GM19468 (cell line): ENCODE measurements around the gene NDRG3.

ENCODE experiments used
- ATAC-seq: cut with Tn5 transposase; IDR thresholded peaks from one replicate; pipeline ENCODE4 v1.9.1; 2021; ENCODE audit warnings: mild to moderate bottlenecking, moderate library complexity, moderate number of reproducible peaks; ENCODE audit not compliant: unreplicated experiment; ENCODE audit errors: extremely low read depth

The NDRG3 gene

DNA sequence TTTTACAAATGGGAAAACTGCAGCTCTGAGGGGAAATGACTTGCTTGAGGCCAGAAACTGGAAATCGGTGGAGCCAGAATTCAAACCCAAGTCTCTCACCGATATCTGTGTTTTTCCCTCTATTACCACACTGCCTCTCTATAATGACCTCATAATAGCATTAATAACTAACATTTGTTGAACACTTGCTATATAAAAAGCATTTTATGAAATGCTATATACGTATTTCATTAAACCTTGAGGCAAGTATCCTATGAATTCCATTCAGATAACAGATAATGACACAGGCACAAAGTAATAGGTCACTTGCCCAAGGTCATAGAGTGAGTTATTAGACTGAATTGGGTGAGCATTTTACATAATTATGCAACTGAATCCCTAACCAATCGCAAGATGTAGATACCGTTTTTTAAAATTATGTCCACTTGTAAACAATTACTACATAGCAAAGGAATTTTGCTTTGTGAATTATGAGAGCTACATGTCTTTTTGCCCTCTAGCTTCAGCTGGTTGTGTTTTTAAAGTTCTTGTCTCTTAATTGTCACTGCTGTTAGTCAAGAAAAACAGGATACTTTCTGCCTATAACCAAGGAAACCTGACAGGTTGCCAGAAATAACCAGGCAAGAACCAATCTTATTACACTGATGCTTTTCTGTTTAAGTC lies 23.0 kb upstream of the NDRG3 start:
- no peak for ATAC-seq

DNA sequence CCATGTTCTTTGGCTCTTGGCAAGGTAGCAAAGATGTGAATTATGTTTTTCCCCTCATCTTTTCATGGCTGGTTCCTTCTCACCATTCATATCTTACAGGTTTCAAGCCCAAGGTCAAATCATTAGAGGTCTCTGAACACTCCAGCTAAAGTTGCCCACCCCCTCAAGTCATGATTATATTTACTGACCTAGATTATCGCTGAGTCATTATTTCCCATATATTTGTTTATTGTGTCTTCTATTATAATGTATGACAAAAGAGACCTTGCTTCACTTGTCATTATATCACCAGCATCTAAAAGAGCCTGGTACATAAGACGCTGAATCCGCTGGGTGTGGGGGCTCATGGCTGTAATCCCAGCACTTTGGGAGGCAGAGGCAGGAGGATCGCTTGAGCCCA lies 15.2 kb upstream of the NDRG3 start:
- no peak for ATAC-seq

DNA sequence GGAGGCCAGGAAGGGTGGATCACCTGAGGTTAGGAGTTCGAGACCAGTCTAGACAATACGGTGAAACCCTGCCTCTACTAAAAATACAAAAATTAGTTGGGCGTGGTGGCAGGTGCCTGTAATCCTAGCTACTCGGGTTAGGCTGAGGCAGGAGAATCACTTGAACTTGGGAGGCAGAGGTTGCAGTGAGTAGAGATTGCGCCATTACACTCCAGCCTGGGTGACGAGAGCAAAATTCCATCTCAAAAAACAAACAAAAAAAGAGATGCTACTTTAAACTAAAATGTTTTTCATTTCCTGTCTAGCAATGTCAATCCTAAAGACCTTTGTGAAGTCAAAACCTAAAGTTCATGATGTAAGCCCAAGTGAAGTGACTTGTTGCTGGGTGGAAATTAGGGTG lies 14.8 kb upstream of the NDRG3 start:
- ATAC-seq, result no peak

DNA sequence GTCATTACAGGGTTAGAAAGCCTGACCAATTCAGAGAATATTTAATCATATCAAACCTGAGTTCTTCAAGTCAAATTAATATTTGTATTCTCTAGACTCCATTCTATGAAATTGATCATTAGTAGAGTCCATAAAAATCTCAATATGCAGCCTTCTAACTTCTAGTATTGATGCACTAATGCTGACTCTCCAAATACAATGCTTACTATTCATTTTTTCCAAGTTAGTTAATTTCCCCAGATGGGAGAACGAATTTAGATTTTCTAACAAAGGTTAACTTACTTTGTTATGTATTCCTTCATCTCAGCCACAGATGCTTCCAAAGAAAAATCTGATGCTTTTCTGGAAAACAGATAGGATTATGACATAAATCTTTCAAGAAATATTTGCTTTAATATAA lies 12.4 kb upstream of the NDRG3 start:
- no peak for ATAC-seq

DNA sequence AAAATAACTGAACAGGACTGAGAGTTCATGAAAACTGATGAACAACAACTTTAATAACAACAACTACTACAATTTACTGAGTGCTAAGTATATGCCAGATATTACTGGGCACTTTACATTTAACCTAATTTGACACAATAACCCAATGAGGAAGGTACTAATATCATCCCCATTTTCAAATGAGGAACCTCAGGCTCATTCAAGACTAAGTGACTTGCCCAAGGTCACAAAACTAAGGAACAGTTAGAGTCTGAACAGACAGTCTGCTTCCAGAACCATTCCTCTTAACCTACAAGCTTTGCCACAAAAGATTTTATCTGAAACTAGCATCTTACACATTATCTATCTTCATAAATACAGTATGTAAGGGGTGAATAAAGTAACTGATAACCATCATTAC lies 10.6 kb upstream of the NDRG3 start:
- ATAC-seq, result no peak

DNA sequence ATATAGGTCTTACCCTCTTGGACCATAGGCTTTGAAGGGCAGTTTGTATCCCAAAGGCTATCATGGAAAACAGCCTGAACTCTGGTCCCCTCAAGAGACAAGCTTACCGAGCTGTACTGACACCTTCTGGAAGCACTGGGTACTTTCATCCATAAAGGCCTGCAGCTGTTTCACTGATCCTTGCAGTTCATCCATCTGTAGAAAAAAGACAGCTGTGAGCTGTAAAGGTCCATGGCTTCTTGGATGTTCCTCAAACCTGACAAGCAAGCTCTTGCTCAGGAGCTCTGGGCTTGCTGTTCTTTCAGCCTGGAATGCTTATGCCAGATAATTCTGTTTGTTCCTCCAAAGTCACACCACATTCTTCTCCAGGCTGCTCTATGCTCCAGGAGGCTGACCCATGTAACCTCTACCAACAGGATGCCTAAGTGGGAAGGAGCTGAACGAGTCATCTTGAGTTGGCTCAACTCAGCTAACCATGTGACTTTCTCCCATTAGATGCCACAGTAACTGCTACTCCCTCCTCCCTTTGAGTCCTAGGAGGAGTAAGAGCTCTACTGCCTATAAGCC lies 8.8 kb upstream of the NDRG3 start:
- ATAC-seq, result no peak

DNA sequence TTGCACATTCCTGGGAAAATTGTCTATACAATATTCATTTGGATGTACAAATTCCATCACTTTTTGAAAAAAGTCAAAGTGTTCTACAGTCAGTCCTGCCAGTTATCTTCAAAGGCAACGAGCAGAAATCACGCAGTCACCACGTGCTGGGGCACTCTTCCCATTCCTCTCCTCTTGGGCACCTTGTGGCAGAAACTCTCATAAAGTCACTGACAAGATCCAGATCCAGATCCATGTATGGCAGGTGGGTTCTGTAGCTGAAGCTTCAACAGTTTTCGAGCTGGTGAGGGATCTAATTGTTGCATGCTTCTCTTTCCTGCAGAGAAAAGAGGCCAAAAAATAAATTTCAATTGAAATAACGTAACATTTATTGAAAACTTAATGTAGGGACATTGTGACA lies 6.7 kb upstream of the NDRG3 start:
- no peak for ATAC-seq

DNA sequence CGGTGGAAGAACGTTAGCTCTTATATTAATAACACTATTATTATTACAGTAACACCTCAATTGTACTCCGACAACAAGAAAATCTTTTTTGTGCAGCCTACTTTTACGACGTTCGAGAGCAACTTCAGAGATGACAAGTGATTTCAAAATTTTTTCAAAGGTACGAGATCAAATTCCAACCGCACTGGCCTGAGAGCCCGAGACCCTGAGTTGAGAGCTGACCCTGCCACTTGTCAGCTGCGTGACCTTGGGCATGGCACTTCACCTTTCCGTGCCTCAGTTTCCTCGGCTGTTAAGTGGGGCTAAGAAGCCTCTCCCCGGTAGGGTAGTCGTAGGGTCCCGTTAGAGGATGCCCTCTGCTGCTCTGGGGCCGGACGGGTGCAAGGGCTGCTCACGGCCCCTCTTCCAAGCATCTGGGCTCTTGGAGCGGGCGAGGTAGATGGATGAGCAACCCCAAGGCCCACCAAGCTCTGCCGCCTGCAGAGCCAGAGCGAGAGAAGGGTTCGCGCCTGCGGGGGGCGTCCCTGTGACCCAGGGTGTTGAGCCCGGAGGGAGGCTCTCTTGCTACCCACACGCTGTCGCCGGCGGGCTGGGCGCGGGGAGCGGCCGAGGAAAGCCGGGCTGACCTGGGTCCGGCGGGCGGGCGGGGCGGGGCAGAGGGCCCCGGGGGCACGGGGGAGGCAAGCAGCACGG lies 510 bp downstream of the NDRG3 start:
- no peak for ATAC-seq

DNA sequence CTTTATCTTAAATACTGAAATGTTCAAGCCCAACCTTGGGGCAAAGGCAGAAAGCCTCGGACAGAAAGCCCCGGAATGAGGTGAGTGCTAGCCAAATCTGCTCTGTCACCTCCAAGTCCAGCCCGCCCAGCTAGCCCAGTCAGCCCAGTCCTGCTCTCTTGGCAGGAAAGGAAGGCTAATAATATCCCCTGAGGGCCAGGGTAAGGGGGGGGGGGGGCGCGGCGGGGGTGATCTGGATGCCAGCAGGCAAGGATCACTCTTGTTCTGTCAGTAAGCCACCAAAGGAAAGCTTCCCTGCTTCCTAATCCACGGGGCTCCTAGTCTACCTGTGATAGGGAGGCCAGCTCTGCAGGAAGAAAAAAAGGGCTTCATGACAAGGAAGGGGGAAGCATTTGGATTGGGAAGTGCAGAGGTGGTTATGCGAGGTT lies 1.1 kb downstream of the NDRG3 start:
- no peak for ATAC-seq

DNA sequence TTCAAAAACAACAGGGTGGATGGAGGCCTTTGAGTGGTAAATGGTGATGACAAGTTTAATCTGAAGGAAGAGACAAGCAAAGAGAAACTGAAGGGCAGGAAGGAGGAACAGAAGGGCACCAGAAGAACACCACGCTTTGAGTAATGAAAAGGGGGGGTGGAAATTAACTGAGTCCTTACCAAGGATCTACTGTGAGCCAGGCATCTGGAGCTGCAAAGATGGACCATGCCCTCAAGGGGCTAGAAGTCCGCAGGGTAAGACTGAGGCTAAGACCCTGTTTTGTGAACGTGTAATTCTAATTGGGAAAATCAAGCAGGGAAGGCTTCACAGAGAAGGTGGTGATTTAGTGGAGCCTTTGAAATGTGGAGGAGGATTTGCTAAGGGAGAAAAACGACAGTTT lies 1.6 kb downstream of the NDRG3 start:
- ATAC-seq, result no peak

DNA sequence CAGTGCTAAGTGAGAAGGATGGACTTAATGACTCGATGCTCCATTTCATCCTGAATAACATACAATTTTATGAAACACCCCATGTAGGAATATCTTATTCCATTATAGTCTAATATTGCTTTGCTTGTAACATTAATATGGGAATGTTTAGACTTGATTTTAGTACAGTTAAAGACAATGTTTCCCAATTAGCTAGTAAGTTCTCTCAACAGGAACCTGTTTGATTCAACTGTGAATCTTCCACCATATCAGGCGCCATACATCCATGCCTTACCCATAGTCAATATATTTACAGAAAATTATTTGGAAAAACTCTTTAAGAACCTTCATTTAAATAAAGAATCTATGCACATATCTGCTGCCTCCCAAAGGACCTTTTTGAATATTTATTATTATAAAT lies 3.3 kb downstream of the NDRG3 start:
- no peak for ATAC-seq

DNA sequence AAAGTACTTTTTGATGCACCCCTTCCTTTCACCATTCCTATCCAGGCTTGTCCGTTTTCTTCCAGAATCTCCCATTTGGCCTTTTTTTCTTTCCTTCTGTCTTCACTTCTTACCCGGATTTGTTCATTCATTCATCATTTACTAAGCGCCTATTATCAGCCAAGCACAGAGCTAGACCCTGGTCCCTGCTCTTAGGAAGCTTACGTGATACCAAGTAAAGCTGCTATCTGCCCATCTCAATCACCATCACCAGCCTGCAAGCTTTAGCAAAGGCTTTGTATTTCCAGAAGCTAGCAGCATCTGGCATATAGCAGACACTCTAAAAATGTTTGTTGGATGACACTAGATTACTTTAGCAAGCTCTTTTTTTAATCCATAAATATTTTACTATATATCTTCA lies 4.8 kb downstream of the NDRG3 start:
- ATAC-seq, result no peak

DNA sequence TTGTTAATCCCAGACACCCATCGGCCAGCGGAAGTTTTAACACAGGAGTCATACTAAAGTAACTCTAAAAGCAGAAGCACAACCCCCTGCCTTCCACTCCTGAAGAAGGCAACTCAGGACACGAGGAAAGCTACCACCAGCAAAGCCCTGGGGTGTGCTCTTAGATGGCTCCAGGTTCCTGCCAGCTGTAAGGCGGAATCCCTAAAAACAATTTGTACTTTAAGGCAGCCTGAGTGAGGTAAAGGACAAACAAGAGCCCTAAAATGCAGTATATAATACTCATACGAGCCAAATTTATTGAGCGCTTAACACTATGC lies 8.7 kb downstream of the NDRG3 start:
- ATAC-seq, result no peak

DNA sequence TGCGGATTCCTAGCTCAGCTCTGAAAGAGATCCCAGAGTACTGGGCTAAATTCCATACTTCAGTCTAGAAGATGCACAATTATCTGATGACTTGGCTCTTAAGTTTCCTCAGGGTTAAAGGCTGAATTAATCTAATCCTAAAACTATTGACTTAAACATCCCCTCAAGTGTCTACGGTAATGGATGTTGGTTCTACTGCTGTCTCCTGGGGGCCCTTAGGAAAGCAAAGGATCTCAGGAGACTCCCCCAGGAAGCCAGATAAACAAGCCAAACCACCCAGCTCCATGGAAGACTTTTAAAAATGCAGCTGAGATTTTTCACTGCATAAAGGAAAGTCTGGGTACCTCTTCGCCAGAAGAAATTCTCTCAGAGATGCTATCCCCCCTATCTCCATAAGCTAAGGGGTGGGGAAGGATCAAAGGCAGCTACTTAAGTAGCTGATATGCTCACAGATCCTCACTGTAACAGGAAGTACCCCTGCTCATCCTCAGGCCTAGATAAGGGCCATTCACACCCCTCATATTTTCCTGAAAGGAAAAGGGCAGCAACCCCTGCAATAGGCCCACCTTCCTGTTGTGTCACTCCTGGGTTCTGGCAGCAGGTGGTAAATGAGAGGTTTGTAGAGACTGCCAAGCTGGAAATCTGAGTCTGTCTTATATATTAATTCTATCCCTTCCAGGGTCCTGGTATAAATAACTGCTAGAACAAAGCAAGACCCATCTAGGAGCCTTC lies 9.3 kb downstream of the NDRG3 start:
- ATAC-seq, result no peak

DNA sequence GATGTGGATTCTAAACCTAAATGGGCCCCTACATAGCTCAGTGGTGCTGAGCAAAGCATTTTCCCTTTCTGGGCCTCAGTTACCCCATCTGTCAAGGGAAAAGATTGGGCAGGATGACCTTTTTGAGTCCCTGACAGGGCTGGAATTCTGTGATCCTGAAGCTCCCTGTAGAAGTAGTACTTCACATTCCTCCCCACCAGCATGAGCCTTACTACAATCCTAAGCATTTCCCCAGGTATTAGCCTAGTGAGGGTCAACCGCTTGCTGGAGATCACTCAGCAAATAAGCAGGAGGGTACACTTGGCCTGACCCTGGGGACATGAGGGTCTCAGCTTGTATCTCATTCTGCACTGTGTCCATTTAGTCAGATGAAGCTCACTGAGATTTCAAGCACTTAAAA lies 13.4 kb downstream of the NDRG3 start:
- no peak for ATAC-seq

DNA sequence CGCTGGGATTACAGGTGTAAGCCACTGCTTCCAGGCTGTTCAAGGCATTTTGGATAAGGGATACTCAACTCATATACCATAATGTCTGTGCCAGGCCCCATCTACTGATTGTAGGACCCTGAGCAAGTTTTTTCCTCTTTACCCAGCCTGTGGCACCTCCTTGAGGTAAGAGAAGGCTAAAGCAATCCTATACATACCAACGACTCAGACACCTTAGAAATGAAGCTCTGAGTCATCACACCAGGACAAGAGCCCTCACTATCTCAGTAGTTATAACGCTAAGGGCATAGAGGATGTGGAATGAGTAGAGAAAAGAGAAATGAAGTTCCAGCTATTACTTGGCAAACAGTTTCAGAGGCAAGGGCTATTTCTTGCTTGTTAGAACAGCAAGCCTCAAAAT lies 16.9 kb downstream of the NDRG3 start:
- ATAC-seq, result no peak

DNA sequence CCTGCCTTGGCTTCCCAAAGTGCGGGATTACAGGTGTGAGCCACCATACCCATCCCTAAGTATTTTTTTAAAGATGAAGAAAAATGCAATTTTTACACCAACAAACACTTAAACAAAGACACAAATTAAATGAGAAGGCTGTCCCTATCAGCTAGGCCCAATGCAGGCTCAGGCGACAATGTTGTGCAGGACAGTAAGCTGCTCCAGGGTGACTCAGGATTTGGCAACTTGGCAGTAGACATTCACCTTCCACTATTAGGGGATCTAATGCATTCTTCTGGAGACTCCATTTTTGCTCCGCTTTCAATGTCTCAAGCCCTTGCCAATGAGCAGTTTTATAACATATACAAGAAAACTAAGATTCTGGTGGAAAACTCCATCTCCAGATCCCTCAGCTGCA lies 19.7 kb downstream of the NDRG3 start:
- ATAC-seq, result no peak

DNA sequence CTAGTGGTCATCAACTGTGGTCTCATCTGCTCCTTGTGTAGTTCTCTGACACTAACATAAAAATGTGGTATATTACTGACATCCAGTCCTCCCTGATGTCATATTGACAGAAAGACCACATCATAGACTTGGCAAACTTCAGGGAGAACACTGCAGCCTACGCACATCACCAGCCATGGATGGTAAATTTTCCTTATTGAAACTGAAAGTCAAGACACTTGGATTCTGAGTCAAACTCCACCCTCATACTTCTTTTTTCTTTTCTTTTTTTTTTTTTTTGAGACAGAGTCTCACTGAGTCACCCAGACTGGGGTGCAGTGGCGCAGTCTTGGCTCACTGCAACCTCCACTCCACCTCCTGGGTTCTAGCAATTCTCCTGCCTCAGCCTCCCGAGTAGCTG lies 25.4 kb downstream of the NDRG3 start:
- ATAC-seq, result no peak

DNA sequence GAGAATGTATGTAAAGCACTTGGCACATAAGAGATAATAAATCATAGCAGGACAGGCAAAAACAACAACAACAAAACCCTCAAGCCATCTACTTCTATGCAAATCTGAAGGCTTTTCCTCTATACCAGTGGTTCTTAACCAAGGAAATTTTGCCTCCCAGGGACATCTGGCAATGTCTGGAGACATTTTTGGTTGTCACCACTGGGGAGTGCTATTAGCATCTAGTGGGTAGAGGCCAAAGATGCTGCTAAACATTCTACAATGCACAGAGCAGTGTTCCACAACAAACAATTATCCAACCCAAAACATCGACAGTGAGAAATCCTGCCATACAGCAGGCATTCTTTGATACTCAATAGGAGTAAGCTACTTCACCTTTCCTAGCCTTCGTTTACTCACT lies 28.2 kb downstream of the NDRG3 start:
- no peak for ATAC-seq

DNA sequence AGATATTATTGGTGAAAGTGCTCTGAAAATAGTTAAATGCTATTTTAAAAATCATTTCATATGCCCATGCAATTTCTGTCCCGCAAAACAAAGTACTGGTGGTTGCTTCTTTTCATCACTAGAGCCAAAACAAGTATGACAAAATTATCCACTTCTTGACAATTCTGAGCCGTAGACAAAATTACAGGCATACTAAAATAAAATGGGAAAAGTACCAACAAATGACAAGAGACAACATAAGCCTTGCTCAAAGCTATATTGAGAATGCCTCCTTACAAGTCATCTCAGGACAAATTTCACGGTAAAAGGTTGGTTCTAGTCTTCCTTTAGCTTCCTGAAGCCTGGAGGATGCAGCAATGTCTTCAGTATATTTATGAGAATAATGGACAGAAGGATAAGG lies 28.9 kb downstream of the NDRG3 start:
- ATAC-seq, result no peak

DNA sequence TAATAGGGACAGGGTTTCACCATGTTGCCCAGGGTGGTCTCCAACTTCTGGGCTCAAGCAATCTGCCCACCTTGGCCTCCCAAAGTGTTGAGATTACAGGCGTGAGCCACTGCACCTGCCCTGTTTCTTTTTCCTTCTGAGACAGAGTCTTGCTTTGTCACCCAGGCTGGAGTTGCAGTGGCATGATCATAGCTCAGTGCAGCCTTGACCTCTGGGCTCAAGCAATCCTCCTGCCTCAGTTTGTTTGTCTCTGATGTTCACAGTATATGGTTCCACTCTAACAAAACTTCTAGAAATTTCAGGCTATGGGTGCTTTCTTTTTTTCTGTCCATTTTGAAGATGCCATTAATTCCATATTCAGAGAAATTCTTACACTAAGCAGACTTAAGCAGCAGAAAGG lies 33.1 kb downstream of the NDRG3 start:
- no peak for ATAC-seq
